ENCODE results near the gene HSF4. TPM values are rescaled to one million over a fixed set of nuclear protein-coding genes. Genes with fewer than 3 reads are reported as not detected.

HSF4 gene
- total RNA-seq, 1 donor from 2014 or later = 5.7 TPM

DNA sequence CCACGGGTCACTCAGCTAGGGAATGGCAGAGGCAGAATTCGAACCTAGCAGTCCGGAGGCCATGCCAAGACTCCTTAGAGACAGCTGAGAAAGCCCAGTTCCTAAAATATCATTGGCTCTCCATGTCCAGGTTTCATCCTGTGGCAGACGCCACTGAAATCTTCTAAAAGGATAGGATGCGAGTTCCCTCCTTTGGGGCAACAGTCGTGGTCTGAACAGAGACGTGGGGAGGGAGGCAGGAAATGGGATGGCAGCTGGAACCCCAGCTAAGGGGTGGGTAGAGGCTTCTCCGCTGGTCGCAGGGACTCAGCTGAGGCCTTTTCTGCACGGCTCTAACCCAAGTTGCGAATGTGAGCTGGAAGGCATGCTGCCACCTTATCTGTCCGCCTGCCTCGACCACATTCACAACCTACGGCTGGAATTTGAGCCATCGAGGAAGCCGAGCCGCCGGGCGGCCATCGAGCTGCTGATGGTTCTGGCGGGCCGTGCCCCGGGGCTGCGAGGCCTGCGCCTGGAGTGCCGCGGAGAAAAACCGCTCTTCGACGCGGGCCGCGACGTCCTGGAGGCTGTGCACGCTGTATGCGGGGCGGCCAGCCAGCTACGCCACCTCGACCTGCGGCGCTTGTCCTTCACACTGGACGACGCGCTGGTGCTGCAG lies 1.9 kb upstream of the HSF4 start:
- H3K27ac Mint-ChIP-seq (ENCODE audit: unreplicated experiment) = no peak overlapping the region
- H3K27me3 Mint-ChIP-seq (ENCODE audit: unreplicated experiment) = peaks cover 31% of the 10 kb centered on the region
- peaks cover 4% of the 10 kb centered on the region for H3K36me3 Mint-ChIP-seq (ENCODE audit: low read depth, unreplicated experiment)
- no peak for DNase-seq (ENCODE audit: low spot score)
- H3K4me1 Mint-ChIP-seq (ENCODE audit: unreplicated experiment) = peaks cover 15% of the 10 kb centered on the region
- no peak overlapping the region for H3K4me3 Mint-ChIP-seq (ENCODE audit: unreplicated experiment)
- no peak for TF ChIP-seq CTCF (IDR thresholded peaks at IDR 0.05; ENCODE audit: unreplicated experiment)
- H3K9me3 Mint-ChIP-seq (ENCODE audit: unreplicated experiment) = no peaks in the 10 kb centered on the region

GRCh38 chr16:67163164-67163998 lies 1.2 kb upstream of the HSF4 start:
- H3K4me3 Mint-ChIP-seq (ENCODE audit: unreplicated experiment) = no peak overlapping the region
- H3K27me3 Mint-ChIP-seq (ENCODE audit: unreplicated experiment) = peaks cover 33% of the 10 kb centered on the region
- H3K4me1 Mint-ChIP-seq (ENCODE audit: unreplicated experiment) = peaks cover 10% of the 10 kb centered on the region
- no peaks in the 10 kb centered on the region for H3K9me3 Mint-ChIP-seq (ENCODE audit: unreplicated experiment)
- no peak overlapping the region for H3K27ac Mint-ChIP-seq (ENCODE audit: unreplicated experiment)
- H3K36me3 Mint-ChIP-seq (ENCODE audit: low read depth, unreplicated experiment) = peaks cover 3% of the 10 kb centered on the region
- DNase-seq (ENCODE audit: low spot score) = no peak
- TF ChIP-seq CTCF (IDR thresholded peaks at IDR 0.05; ENCODE audit: unreplicated experiment) = no peak

- no peak for DNase-seq (ENCODE audit: low spot score)
- H3K4me1 Mint-ChIP-seq (ENCODE audit: unreplicated experiment) = peaks cover 4% of the 10 kb centered on the region
- no peak overlapping the region for H3K4me3 Mint-ChIP-seq (ENCODE audit: unreplicated experiment)
- H3K27ac Mint-ChIP-seq (ENCODE audit: unreplicated experiment) = no peak overlapping the region
- H3K9me3 Mint-ChIP-seq (ENCODE audit: unreplicated experiment) = no peaks in the 10 kb centered on the region
- peaks cover 34% of the 10 kb centered on the region for H3K27me3 Mint-ChIP-seq (ENCODE audit: unreplicated experiment)
- no peak for TF ChIP-seq CTCF (IDR thresholded peaks at IDR 0.05; ENCODE audit: unreplicated experiment)
- H3K36me3 Mint-ChIP-seq (ENCODE audit: low read depth, unreplicated experiment) = no peaks in the 10 kb centered on the region
Measured at GRCh38 chr16:67163999-67164558, 466 bp upstream of the HSF4 start.

DNA sequence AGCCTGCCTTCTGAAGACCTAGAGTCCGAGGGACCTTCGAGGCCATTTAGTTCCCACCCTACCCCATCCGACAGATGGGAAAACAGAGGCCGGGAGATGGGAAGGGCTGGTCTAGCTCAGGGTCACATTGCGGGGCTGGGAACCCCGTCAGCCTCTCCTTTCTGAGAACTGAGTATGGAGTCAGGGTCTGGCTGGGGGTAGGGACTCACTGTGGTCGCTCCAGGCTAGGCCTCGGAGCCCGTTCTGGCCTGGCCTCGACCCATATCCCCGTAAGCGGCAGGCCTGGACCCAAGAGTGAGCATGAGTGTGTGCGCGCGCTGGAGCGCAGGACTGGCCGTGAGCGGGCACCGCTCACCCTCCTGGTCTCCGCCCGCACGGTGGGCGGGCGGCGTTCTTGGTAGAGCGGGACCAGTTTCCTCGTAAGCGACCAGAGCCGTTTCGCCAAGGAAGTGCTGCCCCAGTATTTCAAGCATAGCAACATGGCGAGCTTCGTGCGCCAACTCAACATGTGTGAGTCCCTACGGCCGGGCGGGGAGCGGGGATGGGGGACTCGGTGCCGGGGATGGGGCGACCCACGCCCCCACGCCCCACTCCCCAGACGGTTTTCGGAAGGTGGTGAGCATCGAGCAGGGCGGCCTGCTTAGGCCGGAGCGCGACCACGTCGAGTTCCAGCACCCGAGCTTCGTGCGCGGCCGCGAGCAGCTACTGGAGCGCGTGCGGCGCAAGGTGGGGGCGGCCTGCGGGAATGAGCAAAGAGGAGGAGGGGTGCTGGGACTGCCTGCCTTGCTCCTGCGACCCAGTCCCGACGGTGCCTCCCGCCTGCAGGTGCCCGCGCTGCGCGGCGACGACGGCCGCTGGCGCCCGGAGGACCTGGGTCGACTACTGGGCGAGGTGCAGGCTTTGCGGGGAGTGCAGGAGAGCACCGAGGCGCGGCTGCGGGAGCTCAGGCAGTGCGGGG lies 855 bp downstream of the HSF4 start:
- Mint-ChIP-seq H3K27me3 (ENCODE audit: unreplicated experiment) (peaks cover 39% of the 10 kb centered on the region), H3K4me1 (ENCODE audit: unreplicated experiment) (peaks cover 7% of the 10 kb centered on the region), H3K27ac (ENCODE audit: unreplicated experiment) (no peak overlapping the region), H3K4me3 (ENCODE audit: unreplicated experiment) (no peak overlapping the region), H3K9me3 (ENCODE audit: unreplicated experiment) (no peaks in the 10 kb centered on the region), H3K36me3 (ENCODE audit: low read depth, unreplicated experiment) (no peaks in the 10 kb centered on the region)
- no peak for DNase-seq (ENCODE audit: low spot score)
- no peak for TF ChIP-seq CTCF (IDR thresholded peaks at IDR 0.05; ENCODE audit: unreplicated experiment)

All from endothelial cell (in vitro differentiated cells).